NCI-H446 (cell line): ENCODE results near the gene TCEANC2.
"Not testable (repeated sequence)": the region's sequence is repeated elsewhere in the genome, so short reads cannot be mapped to it uniquely, and the experiment has no call there.

Experiments used
- DNase-seq, 2 experiments: peaks; one replicate each; lab custom pipeline; 2025; lab: John Stamatoyannopoulos, UW

TCEANC2 gene

GRCh38 chr1:54086754-54087153 lies 33.3 kb downstream of the TCEANC2 start:
- no peak for DNase-seq

- DNase-seq = no peak
Observed at GRCh38 chr1:54088385-54088784, 35.0 kb downstream of the TCEANC2 start.

- no peak for DNase-seq
Observed at GRCh38 chr1:54091666-54092065, 38.3 kb downstream of the TCEANC2 start.

- DNase-seq = no peak
Observed at GRCh38 chr1:54094001-54094729, 40.8 kb downstream of the TCEANC2 start.

GRCh38 chr1:54094730-54095105 lies 41.3 kb downstream of the TCEANC2 start:
- DNase-seq = not testable (repeated sequence)

GRCh38 chr1:54095546-54096226 lies 42.3 kb downstream of the TCEANC2 start:
- no peak for DNase-seq

- DNase-seq = no peak
Observed at GRCh38 chr1:54096227-54096876, 42.9 kb downstream of the TCEANC2 start.

GRCh38 chr1:54096877-54097240 lies 43.5 kb downstream of the TCEANC2 start:
- no peak for DNase-seq

GRCh38 chr1:54099061-54099610 lies 45.7 kb downstream of the TCEANC2 start:
- DNase-seq = no peak

GRCh38 chr1:54100500-54100899 lies 47.1 kb downstream of the TCEANC2 start:
- no peak for DNase-seq

GRCh38 chr1:54103414-54103813 lies 50.0 kb downstream of the TCEANC2 start:
- DNase-seq = no peak

- not testable (repeated sequence) for DNase-seq
Observed at GRCh38 chr1:54104613-54105012, 51.2 kb downstream of the TCEANC2 start.

- no peak for DNase-seq
Observed at GRCh38 chr1:54105080-54105479, 51.7 kb downstream of the TCEANC2 start.

- DNase-seq = no peak
Observed at GRCh38 chr1:54105736-54106269, 52.4 kb downstream of the TCEANC2 start.

- DNase-seq = no peak
Observed at GRCh38 chr1:54107131-54107530, 53.7 kb downstream of the TCEANC2 start.

GRCh38 chr1:54108156-54108555 lies 54.7 kb downstream of the TCEANC2 start:
- no peak for DNase-seq

GRCh38 chr1:54109129-54110090 lies 56.0 kb downstream of the TCEANC2 start:
- no peak for DNase-seq

- DNase-seq = peak in 1 of 2 experiments; percentile 69
Observed at GRCh38 chr1:54110996-54111395, 57.6 kb downstream of the TCEANC2 start.

- no peak for DNase-seq
Observed at GRCh38 chr1:54111624-54112023, 58.2 kb downstream of the TCEANC2 start.

GRCh38 chr1:54112027-54112426 lies 58.6 kb downstream of the TCEANC2 start:
- DNase-seq = no peak

- no peak for DNase-seq
Observed at GRCh38 chr1:54112705-54113368, 59.4 kb downstream of the TCEANC2 start.
